Stimulated activated CD4-positive, alpha-beta T cell treated with anti-CD3 and anti-CD28 coated beads, Interleukin-4, amount 100 ng/mL, for 1 hour (primary cell): Measurements from ENCODE around the gene ZNF573.
A peak's percentile ranks its signal among the peaks of the same experiment; 100 is the strongest.

Experiments
- DNase-seq: peaks from one replicate; pipeline ENCODE4 v3.0.0-alpha.2; 2020

Gene ZNF573

GRCh38 chr19:37692956-37693620 is 86.3 kb downstream of the ZNF573 start:
- no peak for DNase-seq

- DNase-seq = peak; percentile 79
Measured at GRCh38 chr19:37691881-37692504, 87.4 kb downstream of the ZNF573 start.
